ENCODE data around the gene ERAL1.
A peak's percentile ranks its signal among the peaks of the same experiment; 100 is the strongest.
"Not testable (repeated sequence)": the region's sequence is repeated elsewhere in the genome, so short reads cannot be mapped to it uniquely, and the experiment has no call there.

Gene ERAL1

GRCh38 chr17:28879886-28880571, 25.2 kb downstream of the ERAL1 start:
- no peak for DNase-seq

DNA sequence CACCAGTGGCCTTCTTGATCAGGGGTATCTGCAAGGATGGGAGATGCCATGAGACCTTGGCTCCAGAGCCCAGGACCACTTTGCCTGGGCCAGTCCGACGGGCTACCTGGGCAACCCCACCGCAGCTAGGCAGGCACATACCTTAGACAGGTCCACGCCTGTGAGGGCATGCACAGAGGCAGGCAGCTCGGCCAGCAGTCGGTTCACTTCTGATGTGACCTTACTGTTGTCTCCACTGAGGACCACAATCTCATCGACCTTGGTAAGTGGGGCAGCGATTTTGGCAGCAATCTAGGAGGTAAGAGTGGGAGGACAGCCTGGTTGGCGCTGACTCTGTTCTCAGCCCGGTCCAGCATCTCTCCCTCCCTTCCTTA, 25.7 kb downstream of the ERAL1 start:
- DNase-seq: no peak

- no peak for DNase-seq
Observed at GRCh38 chr17:28881533-28882056, 26.8 kb downstream of the ERAL1 start.

DNA sequence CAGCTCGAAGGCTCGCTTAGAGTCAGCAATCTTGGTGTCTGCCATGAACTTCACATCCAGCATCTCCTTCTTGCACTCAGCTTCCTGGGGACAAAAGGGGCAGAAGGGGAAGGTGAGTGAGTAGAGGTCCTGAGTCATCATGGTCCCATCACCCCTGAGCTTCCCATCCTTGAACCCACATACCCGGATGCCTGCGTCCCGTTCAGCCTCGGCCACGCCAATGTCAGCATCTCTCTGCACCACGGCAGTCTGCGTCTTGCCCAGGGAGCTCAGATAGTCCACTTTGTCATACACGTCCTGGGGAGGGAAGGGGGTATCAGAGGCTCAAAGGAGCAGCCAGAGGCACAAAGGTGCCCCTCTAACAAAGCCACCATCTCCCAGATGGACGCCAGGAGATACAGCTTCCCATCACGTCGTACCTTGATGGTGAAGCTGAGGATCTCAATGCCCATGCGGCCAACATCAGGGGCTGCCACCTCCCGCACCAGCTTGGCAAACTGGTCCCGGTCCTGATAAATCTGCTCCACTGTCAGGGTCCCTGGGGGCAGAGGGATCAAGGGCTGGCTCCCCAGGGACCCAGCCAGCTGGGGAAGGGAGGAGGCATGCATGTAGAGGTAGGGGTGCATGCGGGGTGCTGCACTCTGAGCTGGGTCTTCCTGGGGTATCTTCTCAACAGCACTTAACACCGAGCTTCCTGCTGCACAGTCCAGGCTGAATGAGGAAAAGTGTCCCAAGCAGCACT, 27.5 kb downstream of the ERAL1 start:
- DNase-seq: no peak

DNA sequence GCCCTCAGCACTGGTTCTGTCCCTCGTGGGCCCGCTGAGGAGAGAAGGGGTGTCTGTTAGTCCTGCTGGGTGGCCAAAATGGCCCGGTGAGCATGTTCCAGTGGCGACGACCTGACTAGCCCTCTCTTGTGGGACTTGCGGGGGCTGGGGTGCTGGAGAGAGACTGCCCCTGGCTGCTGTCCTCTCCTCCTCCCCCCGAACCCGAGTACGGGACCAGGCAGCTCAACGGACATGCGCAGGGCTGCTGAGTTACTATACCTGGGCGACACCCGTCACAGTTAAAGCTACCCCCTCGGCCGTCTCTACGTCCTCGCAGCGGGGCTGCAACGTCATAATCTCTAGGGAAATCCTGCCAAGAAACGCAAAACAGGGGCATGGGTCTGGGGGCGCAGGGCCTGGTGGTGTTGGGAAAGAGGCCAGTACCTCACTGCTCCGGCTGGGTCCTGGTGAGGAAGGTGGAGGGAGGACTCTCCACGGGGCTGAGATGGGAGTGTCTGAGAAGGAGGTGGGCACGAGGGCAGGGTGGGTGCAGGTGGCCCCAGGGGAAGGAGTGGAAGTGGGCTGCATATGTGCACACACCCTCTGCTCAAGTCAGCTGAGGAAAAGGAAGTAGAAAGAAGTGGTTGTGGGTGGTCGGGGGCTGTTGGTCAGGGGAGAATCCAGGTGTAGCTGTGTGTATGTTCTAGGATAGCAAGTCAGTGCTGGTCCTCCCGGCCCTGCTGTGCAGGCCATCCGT, 29.3 kb downstream of the ERAL1 start:
- DNase-seq: no peak

- DNase-seq: no peak
Observed at GRCh38 chr17:28885363-28885762, 30.5 kb downstream of the ERAL1 start.

DNA sequence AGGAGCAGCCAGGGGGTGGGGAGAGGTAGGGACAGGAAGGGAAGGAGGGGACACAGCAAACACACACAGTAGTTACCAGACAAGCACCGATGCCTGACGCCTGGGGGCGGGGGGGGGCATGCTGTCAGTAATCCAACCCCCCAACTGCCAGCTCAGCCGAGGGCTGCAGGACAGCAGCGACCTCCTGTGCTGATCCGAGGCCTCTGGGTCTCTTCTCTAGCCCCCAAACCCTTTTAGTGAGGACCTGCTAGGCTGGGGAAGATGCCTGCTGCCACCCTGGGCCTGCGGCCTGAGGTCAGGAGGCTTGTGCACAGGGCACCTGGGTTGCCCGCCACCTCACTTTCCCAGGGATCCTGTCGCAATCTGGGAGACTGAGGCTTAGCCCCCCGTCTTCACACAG, 31.1 kb downstream of the ERAL1 start:
- DNase-seq: no peak

- no peak for DNase-seq
Observed at GRCh38 chr17:28887871-28888471, 33.2 kb downstream of the ERAL1 start.

DNA sequence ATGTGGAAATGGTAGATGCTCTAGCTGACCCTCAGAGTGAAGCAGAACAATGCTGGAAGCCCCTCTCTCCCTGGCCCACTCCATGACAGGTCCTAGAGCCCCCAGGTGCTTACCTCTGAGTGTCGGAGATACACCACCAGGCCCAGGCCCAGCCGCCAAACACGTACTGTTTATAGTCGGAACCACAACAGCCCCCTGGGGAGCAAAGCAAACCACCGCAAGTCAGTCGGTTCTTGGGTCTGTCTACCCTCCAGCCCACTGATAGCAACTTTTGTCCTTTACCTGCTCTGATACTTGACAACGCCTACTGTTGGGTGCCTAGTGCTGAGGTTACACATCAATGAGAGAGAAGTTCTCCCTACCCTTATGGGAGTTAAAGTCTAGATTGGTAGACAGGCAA, 34.0 kb downstream of the ERAL1 start:
- DNase-seq: no peak

DNA sequence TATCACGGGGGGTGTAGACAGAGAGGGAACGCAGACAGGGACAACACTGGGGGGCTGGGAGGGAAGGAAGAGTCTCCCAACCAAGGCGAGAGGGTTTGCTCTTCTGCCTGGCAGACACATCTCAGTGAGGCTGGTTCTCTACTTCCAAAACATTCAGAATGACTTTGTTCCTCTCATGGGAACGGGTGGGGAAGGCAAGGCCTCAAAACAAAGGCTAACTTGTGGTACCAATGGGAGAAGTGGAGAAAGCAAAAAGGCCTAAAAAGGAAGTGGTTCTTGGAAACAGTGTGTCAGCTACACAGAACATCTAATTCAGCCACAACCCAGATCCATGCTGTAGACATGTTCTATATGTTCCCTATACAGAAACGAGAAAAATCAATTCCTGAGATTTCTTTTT, 35.2 kb downstream of the ERAL1 start:
- no peak for DNase-seq

DNA sequence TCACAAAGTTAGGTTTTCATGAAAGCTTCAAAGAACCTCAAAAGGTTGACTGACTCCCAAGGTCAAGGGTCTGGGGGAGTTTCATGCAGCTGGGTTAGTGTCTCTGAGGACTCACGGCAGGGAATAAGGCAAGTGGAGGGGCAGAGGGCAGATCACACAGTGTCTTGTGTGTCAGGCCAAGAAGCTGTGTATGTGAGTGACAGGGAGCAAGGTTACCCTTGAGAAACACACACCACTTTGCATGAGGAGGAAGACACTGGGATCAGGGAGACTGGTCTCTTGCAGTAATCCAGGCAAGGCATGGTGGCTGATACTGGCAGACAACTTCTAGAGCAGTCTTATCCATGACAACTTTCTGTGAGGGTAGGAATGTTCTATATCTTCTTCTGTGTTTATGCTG, 36.4 kb downstream of the ERAL1 start:
- DNase-seq: no peak

DNA sequence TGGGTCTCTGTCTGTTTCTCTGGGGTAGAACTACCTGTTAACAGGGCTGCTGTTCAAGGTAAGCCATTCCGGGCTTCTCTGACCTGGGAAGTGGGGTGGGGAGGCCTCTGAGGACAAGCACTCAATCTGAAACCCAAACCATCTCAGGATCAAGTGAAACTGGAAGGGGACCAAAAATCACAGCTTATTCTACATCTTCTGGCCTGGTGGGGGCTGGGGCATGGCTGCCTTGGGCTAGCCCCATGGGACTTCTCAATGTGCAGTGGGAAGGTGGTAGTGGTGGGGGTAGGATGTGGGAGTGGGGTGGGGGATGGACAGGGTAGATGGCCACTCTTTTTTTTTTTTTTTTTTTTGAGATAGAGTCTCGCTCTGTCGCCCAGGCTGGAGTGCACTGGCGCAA, 37.2 kb downstream of the ERAL1 start:
- no peak for DNase-seq

- DNase-seq: not testable (repeated sequence)
Observed at GRCh38 chr17:28893248-28894183, 38.7 kb downstream of the ERAL1 start.

GRCh38 chr17:28895794-28896447, 41.1 kb downstream of the ERAL1 start:
- DNase-seq: no peak

DNA sequence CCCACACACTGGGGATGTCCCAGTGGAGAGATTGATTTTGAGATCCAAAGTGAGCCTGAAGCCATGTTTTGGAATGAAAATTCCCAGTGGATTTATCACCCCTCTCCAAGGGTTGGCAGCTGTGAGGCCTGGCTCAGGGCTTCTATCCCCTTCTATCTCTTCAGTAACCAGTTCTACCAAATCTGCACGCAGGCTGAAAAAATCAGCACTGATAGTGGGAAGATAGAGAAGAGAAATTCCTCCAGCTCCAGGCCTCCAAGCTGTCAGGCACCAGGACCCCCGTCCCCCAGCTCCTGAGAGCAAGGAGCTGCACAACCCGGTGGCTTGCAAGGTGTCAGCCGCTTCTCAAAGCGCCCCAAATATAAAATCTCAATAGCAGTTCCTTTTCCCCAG, 41.7 kb downstream of the ERAL1 start:
- no peak for DNase-seq

DNA sequence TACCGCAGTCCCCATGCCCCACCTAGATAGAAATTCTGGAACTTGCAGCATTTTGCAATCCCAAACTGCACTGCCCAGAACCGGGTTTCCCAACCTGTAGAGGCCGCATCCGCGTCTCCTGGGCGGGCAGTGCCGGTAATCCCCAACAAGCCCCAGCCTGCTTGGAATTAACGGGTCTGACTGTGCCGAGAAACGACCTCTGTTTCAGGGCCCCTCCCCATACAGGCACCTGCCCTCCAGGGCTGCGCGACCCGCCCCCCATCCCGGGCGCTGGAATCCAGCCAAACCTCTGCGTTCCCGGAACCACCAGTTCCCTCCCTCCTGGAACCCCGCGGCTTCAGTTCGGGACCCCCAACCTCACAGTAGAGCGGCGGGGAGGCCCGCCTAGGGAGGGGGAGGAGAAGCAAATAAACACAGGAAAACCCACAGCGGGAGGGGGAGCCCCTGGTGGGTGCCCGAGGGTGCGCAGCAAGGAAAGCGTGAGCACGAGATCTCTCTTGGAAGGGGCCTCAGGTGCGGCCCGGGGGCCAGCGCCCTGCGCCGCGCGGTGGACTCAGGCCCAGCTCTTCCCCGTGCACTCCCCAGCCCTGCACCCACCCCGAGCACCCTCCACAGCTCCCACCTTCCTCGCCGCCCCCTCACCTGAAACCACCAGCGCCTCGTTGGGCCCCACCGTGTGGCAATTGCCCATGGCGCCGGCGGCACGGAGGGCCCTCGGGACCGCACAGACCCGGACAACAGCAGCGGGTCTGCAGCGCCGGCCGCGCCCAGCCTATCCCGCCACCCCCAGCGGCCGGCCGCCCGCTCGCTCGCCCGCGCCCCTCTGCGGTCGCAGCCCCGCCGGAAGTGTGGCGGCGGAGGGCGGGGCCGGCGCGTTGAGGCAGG, 42.3 kb downstream of the ERAL1 start, which contains the start of gene FLOT2:
FLOT2 (minus strand) TSS at position 850 of the 885 bp plus-strand sequence; CDS start at position 691, 159 bp downstream.
- DNase-seq: peak; percentile 34

GRCh38 chr17:28897769-28898526, 43.1 kb downstream of the ERAL1 start:
- no peak for DNase-seq

DNA sequence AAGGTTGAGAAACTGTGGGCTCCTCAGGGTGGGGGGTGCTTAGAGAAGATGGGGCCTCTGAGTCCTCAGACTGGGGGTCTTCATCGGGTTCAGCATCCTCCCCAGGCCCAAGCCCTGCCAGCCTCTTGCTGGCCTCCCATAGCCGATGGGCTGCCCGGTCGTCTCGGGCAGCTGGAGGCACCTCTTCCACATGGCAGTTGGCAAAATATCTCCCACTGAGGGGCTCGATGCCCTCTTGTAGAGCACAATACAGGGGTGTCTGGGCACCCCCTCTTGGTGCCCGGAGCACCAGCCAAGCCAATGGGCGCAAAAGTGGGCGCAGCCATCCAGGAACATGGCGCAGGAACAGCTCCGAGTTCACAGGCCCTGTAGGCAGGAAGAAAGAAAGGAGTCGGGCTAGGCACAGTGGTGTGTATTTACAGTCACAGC, 43.7 kb downstream of the ERAL1 start:
- no peak for DNase-seq

GRCh38 chr17:28899212-28899815, 44.5 kb downstream of the ERAL1 start:
- no peak for DNase-seq

Data from fibroblast of skin of scalp (primary cell).